GM21381 (cell line): ENCODE results near the gene ALKBH7.

Source experiments
- ATAC-seq: cut with Tn5 transposase; IDR thresholded peaks from one replicate; pipeline ENCODE4 v1.9.1; 2021; ENCODE audit warnings: mild to moderate bottlenecking, moderate library complexity; ENCODE audit not compliant: unreplicated experiment

ALKBH7 gene

GRCh38 chr19:6423499-6424194 is 51.1 kb downstream of the ALKBH7 start:
- no peak for ATAC-seq

- ATAC-seq: no peak
These were observed 51.8 kb downstream of the ALKBH7 start, which contains the start of gene KHSRP for GRCh38 chr19:6424195-6424938. KHSRP (minus strand) TSS chr19:6424811; CDS start chr19:6424701, 110 bp downstream.
